Activated naive CD8-positive, alpha-beta T cell treated with anti-CD3 and anti-CD28 coated beads, Interleukin-2, amount 50 U/mL, for 16 hours (primary cell): ENCODE measurements around the gene ANKRD35.
"Not testable (repeated sequence)": the region's sequence is repeated elsewhere in the genome, so short reads cannot be mapped to it uniquely, and the experiment has no call there.

Source experiments
- DNase-seq: peaks from one replicate; pipeline ENCODE4 v3.0.0-alpha.2; 2020; ENCODE audit warnings: low read depth, low spot score

ANKRD35 gene

DNA sequence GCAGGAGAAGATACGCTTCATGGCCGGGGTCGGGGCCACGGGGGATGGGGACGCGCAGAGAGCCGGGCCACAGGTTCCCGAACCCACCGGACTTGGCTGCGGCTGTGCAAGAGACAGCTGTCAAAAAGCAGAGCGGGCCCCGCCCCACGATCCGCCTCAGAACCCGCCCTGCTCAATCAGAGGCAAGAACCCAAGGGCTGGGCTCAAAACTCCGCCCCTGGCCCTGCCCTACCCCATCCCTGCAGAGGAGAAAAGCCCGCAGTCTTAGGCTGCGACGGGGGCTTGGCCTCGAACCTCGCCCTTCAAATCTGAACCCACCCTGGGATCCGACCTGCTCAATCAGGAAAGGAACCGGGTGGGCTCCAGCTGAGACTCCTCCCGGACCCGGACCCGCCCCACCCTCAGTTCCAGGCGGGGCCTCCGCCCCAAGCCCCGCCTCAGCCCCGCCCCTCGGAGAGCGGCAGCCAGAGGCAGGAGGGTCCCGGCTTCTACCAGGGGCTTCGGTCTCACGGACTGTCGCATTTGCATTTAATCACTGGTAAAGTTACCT, at the start of gene ANKRD35:
Gene ANKRD35 (minus strand): TSS at position 129 of the 550 bp plus-strand sequence. CDS start 108 bp downstream, at position 21.
- peak; percentile 91 for DNase-seq

- DNase-seq: not testable (repeated sequence)
Measured at GRCh38 chr1:145932522-145933009, 46.9 kb upstream of the ANKRD35 start.

- DNase-seq: no peak
Measured at GRCh38 chr1:145927916-145928643, 42.4 kb upstream of the ANKRD35 start.

DNA sequence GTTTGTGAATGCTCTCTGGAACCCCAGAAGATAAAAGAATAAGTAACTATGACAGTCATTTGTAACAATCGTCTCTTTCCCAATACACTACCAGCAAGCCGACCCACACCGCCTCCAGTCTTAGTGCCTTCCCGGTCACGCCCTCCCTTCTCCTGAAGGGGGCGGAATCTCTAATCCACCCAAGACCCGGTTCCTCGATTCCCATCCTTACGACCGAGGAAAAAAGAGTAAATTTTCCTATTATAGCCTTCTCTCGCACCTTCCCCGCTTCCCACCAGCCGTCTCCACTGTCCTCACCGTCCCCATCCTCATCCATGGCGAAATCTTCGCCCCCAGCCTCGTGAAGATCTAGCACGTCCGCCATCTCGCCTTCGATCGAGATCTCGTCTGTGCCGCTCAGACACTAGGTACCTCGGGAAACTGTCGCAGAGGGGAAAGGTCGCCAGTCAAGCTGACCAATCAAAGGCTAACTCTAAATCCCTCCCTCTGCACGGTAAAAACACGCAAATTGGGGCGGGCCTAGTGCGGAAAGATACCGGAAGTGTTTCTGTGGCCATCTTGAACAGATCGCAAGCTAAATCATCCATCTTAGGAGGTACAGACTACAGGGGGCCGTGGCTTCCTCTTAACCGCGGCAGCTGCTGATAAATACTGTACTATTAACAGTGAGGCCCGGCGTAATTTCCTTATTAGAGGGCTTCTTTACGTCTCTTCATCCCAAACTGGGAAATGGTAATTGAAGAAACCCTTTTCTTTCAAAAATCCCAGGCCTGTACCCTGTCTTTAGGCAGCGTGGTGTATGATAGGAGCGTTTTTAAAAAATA, 41.6 kb upstream of the ANKRD35 start, which contains the start of gene RBM8A:
Gene RBM8A (minus strand): TSS at position 422 of the 824 bp plus-strand sequence. CDS start 58 bp downstream, at position 364.
- DNase-seq: peak; percentile 82

DNA sequence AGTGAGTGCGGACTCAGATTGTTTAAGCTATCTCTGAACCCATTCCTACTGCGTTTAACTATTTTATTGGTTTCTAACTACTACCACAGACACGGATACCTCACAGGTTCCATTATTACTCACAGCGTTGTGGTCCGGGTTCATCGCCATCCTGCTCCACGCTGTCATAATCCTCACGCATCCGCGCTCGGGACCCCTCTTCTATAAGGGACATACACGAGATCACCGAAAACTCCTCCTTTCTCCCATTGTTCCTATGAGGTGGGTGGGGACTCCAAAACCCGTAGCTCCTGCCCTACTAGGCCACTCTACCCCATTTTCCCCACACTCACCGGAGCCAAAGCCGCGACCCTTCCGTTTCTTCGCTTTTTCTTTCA, 41.0 kb upstream of the ANKRD35 start:
- peak; percentile 14 for DNase-seq

GRCh38 chr1:145922266-145922665, 36.6 kb upstream of the ANKRD35 start:
- DNase-seq: no peak

GRCh38 chr1:145920297-145920696, 34.6 kb upstream of the ANKRD35 start:
- DNase-seq: not testable (repeated sequence)

- no peak for DNase-seq
Measured at GRCh38 chr1:145918992-145919939, 33.6 kb upstream of the ANKRD35 start.

DNA sequence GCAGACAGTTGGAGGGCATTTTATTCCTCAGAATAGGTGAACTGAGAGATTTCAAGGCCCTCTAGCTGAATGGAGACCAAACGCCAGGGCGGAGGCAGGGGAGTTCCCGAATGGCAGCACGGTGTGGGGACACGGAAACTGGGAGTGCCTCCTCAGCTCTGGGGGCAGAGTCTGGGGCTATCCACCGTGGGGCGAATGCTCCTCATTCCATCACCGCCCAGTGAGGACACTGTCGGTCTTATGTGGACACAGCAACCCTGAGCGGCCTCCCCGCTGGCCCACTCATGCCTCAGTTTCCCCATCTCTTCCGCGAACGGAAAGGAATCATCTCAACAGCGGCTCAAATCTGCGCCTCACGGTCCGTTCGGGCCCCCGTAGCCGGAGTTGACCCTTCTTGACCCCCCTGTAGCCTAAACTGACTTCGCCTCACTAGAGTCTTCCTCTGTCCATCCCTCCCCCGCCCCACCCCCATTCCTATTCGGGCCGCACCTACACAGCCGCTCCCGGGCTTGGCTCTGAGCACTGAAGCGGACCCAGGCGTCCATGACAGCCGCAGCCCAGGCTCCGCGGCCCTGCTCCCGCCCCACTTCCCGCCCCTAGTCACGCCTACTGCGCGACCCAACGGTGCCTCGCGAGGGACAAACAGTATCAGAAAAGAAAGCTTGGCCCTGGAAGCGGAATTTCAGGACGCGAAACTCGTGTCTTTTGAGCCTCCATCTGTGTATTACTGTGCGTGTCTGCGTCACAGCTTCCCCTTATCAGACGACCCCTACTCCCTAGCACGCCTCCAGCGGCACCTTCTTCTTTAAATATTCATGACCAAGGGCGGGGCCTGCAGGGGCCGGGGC, 32.7 kb upstream of the ANKRD35 start, which contains the start of gene PEX11B:
Gene PEX11B (minus strand): TSS at position 574 of the 848 bp plus-strand sequence. CDS start 29 bp downstream, at position 545.
- peak; percentile 86 for DNase-seq

DNA sequence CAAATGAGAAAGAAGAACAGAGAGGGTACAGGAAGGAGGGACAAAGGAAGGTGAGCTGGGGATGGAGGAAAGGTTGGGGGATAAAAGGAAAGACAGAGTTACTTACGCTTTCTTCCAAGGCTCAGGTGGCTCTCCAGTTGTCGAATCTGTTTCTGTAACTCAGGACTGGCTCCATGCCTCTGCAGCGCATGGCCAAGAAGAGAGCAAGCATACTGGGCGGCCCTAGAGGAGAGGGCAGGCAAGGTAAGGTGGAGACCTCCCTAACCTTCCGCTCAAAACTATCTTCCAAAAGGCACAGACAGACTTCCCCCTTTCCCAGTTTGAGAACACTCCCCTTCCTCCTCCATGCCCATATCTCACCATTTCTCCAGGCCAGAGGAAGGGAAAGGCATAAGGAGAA, 31.9 kb upstream of the ANKRD35 start:
- DNase-seq: no peak

- no peak for DNase-seq
Measured at GRCh38 chr1:145916745-145917144, 31.1 kb upstream of the ANKRD35 start.

- DNase-seq: no peak
Measured at GRCh38 chr1:145912128-145912641, 26.5 kb upstream of the ANKRD35 start.

GRCh38 chr1:145908653-145909052, 23.0 kb upstream of the ANKRD35 start:
- no peak for DNase-seq

GRCh38 chr1:145906954-145907753, 21.5 kb upstream of the ANKRD35 start:
- no peak for DNase-seq

GRCh38 chr1:145901312-145902021, 15.8 kb upstream of the ANKRD35 start:
- no peak for DNase-seq

- DNase-seq: no peak
Measured at GRCh38 chr1:145898756-145899155, 13.1 kb upstream of the ANKRD35 start.

DNA sequence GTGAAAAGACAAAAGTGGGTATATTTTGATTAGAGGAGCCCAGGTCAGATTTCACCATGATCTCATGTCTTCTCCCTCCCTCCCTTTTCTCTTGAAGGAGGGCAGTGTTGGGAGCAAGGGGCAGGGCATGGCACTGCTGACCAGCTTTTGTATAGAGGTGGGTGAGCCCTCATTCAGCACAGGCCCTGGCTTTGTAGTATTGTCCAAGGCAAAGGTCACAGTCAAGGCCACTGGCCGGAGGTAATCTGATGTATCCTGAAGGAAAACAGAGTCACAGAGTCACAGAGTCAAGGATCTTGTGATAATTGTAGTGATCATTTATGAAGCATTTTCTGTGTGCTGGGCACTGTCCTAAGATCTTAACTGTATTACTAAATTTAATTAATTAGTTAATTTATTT, 12.3 kb upstream of the ANKRD35 start:
- no peak for DNase-seq

DNA sequence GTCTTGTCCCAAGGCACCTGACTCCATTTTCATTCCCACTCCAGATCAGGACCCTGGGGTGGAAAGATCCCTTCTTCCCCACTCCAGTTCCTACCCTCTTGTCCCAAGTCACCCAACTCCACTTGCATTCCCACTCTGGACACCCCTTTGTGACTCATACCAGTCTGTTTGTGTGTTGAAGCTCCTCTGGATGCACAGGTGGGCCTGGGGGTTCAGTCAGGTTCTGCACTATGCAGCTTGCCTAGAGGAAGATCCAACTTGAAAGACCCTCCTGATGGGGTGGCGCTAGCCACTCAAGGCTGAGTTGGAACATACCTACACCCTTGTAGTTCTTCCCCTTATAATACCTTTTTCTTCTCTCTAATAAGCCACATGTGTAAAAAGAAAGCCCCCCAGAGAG, 9.8 kb upstream of the ANKRD35 start:
- no peak for DNase-seq
